DND-41 (cell line): ENCODE measurements around the gene MCF2L.

Experiments
- ATAC-seq: fragments of 200-7000 bp; cut with Tn5 transposase; 3 replicates; pipeline ENCODE4 v1.9.1; 2021; ENCODE audit warnings: low read depth; ENCODE audit not compliant: insufficient read depth
- DNase-seq: peaks from one replicate; pipeline ENCODE4 v3.0.0-alpha.2; 2020
- H2AFZ ChIP-seq: 2 replicates; pipeline ENCODE4 v1.6.0; 2012; ENCODE audit warnings: low read depth, low read length
- H3K27ac ChIP-seq: 2 replicates; pipeline ENCODE4 v1.5.1; 2012; ENCODE audit warnings: low read length, inconsistent platforms
- H3K27me3 ChIP-seq: fragments of 200-600 bp; sonication (generic); 2 replicates; pipeline ENCODE4 v1.6.0; 2012; ENCODE audit warnings: low read length, mild to moderate bottlenecking, inconsistent platforms; ENCODE audit not compliant: insufficient read depth, poor library complexity
- H3K36me3 ChIP-seq: 2 replicates; pipeline ENCODE4 v1.5.1; 2012; ENCODE audit warnings: low read length, inconsistent platforms; ENCODE audit not compliant: insufficient read depth
- H3K4me1 ChIP-seq: 2 replicates; pipeline ENCODE4 v1.5.1; 2012; ENCODE audit warnings: mild to moderate bottlenecking, low read length; ENCODE audit not compliant: insufficient read depth
- H3K4me2 ChIP-seq: 2 replicates; pipeline ENCODE4 v1.6.0; 2012; ENCODE audit warnings: mild to moderate bottlenecking, moderate library complexity, low read length, inconsistent platforms; ENCODE audit not compliant: insufficient read depth
- H3K4me3 ChIP-seq, 2 experiments: fragments of 200-600 bp in 1 of 2; shearing (Covaris generic) in 1 of 2; 2 replicates each; pipeline ENCODE4 v1.5.1; 2012 to 2016; ENCODE audit warnings: inconsistent platforms in 2 of 2, low read length in 2 of 2, mild to moderate bottlenecking in 2 of 2, low read depth in 1 of 2, moderate library complexity in 1 of 2
- H3K79me2 ChIP-seq: 2 replicates; pipeline ENCODE4 v1.6.0; 2012; ENCODE audit warnings: low read length, inconsistent platforms; ENCODE audit not compliant: insufficient read depth
- H3K9ac ChIP-seq: 2 replicates; pipeline ENCODE4 v1.6.0; 2012; ENCODE audit warnings: low read depth, mild to moderate bottlenecking, inconsistent platforms, low read length, moderate library complexity
- H3K9me3 ChIP-seq: 2 replicates; pipeline ENCODE4 v1.5.1; 2012; ENCODE audit warnings: low read length, moderate library complexity, mild to moderate bottlenecking, inconsistent platforms; ENCODE audit not compliant: insufficient read depth, severe bottlenecking
- H4K20me1 ChIP-seq: 2 replicates; pipeline ENCODE4 v1.6.0; 2012; ENCODE audit warnings: low read length; ENCODE audit not compliant: insufficient read depth
- EZH2 ChIP-seq: IDR thresholded peaks from 3 replicates; pipeline ENCODE4 v1.6.1; 2012; ENCODE audit warnings: borderline replicate concordance, low read depth, mild to moderate bottlenecking, moderate library complexity, low read length, inconsistent platforms; ENCODE audit not compliant: severe bottlenecking
- TF ChIP-seq, protein P1 (sequence below): IDR thresholded peaks from 2 replicates; pipeline ENCODE4 v1.5.1; 2012; ENCODE audit warnings: borderline replicate concordance, low read length, moderate library complexity, mild to moderate bottlenecking; ENCODE audit not compliant: poor library complexity, severe bottlenecking; ENCODE audit errors: extremely low read depth

Gene MCF2L

DNA sequence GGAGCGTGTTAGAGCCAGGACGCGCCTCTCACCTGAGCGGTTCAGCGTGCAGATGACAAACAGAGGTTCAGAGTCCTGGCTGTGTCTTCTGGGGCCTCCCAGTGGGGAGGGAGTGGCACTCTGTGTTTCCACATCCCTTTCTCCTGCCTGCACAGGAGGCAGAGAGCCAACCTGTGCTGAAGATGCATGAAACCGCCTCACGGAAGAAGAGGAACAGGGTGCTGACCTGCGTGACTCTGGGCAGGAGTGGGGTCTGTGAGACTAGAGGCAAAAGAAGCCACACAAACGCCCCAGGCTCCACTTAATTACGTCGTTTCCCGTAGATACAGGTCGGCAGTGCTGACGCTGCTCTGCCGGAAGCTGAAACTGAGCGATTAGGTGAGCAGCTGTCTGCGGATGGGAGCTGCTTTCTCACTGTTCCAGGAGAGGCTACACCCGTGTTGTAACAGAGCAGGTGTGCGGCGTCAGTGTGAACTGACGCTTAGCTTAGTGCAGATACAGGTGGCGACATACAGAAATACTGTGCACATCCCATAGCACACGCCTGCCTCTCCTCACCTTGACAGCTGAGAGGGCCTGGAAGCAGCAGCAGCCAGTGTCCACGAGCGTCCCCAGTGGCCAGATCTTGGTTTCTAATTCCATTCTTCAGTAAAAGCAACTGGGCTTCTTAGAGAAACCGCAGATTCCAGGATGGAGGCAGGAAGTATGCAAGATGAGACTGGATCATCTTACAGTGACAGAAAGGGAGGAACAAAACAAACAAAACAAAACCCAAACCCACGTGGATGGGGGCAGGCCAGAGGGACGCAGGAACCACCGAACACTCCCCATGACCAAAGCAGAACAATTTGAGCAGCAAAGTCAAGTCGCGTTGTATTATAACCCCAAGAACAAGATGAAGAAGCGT is 37.7 kb upstream of the MCF2L start:
- Histone ChIP-seq H4K20me1 (peaks cover 4% of the 10 kb centered on the region; the same call in 1 of the 2 replicates), H3K4me2 (no peak overlapping the region), H3K4me1 (no peaks in the 10 kb centered on the region), H2AFZ (no peak overlapping the region), H3K79me2 (no peaks in the 10 kb centered on the region), H3K9ac (no peak overlapping the region), H3K36me3 (no peaks in the 10 kb centered on the region), H3K27ac (no peak overlapping the region), H3K9me3 (no peaks in the 10 kb centered on the region), H3K27me3 (peaks cover 24% of the 10 kb centered on the region), H3K4me3 (no peak overlapping the region)
- no peak for TF ChIP-seq EZH2
- TF ChIP-seq, protein P1, sequence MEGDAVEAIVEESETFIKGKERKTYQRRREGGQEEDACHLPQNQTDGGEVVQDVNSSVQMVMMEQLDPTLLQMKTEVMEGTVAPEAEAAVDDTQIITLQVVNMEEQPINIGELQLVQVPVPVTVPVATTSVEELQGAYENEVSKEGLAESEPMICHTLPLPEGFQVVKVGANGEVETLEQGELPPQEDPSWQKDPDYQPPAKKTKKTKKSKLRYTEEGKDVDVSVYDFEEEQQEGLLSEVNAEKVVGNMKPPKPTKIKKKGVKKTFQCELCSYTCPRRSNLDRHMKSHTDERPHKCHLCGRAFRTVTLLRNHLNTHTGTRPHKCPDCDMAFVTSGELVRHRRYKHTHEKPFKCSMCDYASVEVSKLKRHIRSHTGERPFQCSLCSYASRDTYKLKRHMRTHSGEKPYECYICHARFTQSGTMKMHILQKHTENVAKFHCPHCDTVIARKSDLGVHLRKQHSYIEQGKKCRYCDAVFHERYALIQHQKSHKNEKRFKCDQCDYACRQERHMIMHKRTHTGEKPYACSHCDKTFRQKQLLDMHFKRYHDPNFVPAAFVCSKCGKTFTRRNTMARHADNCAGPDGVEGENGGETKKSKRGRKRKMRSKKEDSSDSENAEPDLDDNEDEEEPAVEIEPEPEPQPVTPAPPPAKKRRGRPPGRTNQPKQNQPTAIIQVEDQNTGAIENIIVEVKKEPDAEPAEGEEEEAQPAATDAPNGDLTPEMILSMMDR = peak; percentile 17
- DNase-seq = no peak
- ATAC-seq = no peak

DNA sequence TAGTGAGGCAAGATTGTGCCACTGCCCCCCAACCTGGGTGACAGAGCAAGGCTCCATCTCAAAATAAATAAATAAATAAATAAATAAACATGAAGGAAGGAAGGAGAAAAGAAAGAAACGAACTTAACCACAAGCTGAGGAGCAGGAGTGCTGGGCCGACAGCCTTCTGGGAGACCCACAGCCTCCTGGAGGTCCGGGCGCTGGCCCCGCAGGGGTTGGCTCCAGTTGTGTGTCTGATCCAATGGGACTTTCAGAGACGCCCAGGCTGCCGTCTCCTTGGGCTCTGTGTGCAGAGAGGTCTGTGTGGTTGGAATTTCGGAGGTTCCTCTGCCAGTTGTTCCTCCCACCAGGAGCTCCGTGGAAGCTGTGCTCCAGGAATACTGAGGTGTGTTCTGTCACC is 36.0 kb upstream of the MCF2L start:
- no peaks in the 10 kb centered on the region for H3K36me3 ChIP-seq
- H3K9ac ChIP-seq = no peak overlapping the region
- no peak overlapping the region for H2AFZ ChIP-seq
- no peak overlapping the region for H3K27ac ChIP-seq
- no peak overlapping the region for H3K4me3 ChIP-seq
- no peak for DNase-seq
- H3K27me3 ChIP-seq = peaks cover 24% of the 10 kb centered on the region
- peaks cover 8% of the 10 kb centered on the region; the same call in 1 of the 2 replicates for H4K20me1 ChIP-seq
- no peak for TF ChIP-seq EZH2
- TF ChIP-seq, protein P1 = no peak
- H3K9me3 ChIP-seq = no peaks in the 10 kb centered on the region
- H3K4me2 ChIP-seq = no peak overlapping the region
- no peak for ATAC-seq
- no peaks in the 10 kb centered on the region for H3K79me2 ChIP-seq
- no peaks in the 10 kb centered on the region for H3K4me1 ChIP-seq

DNA sequence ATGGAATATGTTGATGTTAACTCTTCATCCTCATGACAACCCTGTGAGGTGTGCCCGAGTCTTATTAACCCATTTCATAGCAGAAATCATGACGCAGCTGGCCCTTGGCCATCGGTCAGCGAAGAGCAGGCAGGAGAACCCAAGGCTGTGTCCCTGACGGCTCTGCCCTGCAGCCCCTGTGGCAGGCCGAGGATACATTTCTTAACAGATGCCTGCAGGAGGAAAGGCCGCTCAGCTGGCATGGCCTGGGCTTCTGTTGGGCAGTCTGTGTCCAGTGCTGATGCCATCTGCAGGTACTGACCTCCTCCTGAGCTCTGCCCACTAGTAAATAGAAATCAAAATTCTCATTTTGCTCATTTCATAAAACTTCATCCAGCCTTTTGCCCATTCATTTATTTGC is 35.4 kb upstream of the MCF2L start:
- H3K79me2 ChIP-seq = no peaks in the 10 kb centered on the region
- H3K9ac ChIP-seq = no peak overlapping the region
- H3K9me3 ChIP-seq = no peaks in the 10 kb centered on the region
- H3K4me3 ChIP-seq = no peak overlapping the region
- H3K27me3 ChIP-seq = peaks cover 23% of the 10 kb centered on the region
- H3K36me3 ChIP-seq = no peaks in the 10 kb centered on the region
- TF ChIP-seq, protein P1 = no peak
- no peak for TF ChIP-seq EZH2
- H4K20me1 ChIP-seq = peaks cover 8% of the 10 kb centered on the region; the same call in 1 of the 2 replicates
- no peak overlapping the region for H3K27ac ChIP-seq
- no peak overlapping the region for H3K4me2 ChIP-seq
- no peak overlapping the region for H2AFZ ChIP-seq
- no peaks in the 10 kb centered on the region for H3K4me1 ChIP-seq
- ATAC-seq (no peak), DNase-seq (no peak)
